Neutrophil (primary cell): ENCODE results near the gene CDH13.

Experiments
- H3K27ac ChIP-seq: fragments of 200-600 bp; sonication (generic); 2 replicates; pipeline ENCODE4 v1.5.1; 2016; ENCODE audit warnings: mild to moderate bottlenecking, moderate library complexity
- H3K27me3 ChIP-seq: fragments of 200-600 bp; sonication (generic); 2 replicates; pipeline ENCODE4 v1.6.0; 2016; ENCODE audit warnings: mild to moderate bottlenecking
- H3K36me3 ChIP-seq: fragments of 200-600 bp; sonication (generic); 2 replicates; pipeline ENCODE4 v1.5.1; 2017
- H3K4me1 ChIP-seq, 2 experiments: fragments of 200-600 bp in 1 of 2; sonication (generic) in 1 of 2; 1 replicate in 1 of 2; 2 replicates in 1 of 2; pipeline versions ENCODE4 v1.5.1 to v1.6.1; 2013 to 2016; ENCODE audit warnings: low read depth in 1 of 2, low read length in 1 of 2, mild to moderate bottlenecking in 1 of 2, moderate library complexity in 1 of 2; ENCODE audit not compliant: control insufficient read depth in 1 of 2, insufficient read depth in 1 of 2
- H3K4me3 ChIP-seq, 2 experiments: fragments of 200-600 bp in 1 of 2; sonication (generic) in 1 of 2; 1 replicate in 1 of 2; 2 replicates in 1 of 2; pipeline ENCODE4 v1.5.1; 2013 to 2016; ENCODE audit warnings: low read depth in 1 of 2, low read length in 1 of 2, mild to moderate bottlenecking in 1 of 2, moderate library complexity in 1 of 2
- H3K9me3 ChIP-seq: fragments of 200-600 bp; sonication (generic); 2 replicates; pipeline ENCODE4 v1.5.1; 2016
- CTCF ChIP-seq: fragments of 200-600 bp; sonication (generic); IDR thresholded peaks from 2 replicates; pipeline ENCODE4 v1.5.1; 2016; ENCODE audit warnings: antibody characterized with exemption

Gene CDH13

DNA sequence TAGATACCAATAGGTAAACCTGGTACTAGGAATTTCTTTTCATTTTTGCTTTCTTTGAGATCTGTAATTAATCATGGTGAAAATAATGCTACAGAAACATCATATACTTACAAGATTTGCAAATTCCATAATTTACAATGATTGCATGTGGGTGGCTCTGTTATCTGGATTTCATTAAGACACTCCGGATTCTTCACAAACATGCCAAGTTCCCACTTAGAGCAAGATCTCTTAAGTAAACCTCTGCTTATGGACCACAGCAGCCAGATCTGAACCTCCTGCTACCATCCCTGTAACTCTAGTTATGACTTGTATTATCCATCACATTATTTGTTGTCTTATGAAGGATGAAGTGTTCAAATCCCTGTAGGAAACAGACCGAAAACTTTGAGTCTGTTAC lies 424.7 kb downstream of the CDH13 start:
- H3K9me3 ChIP-seq: no peaks in the 10 kb centered on the region
- no peaks in the 10 kb centered on the region for H3K4me1 ChIP-seq
- H3K36me3 ChIP-seq: no peaks in the 10 kb centered on the region
- H3K27ac ChIP-seq: no peak overlapping the region
- no peak for TF ChIP-seq CTCF
- H3K4me3 ChIP-seq: no peak overlapping the region
- H3K27me3 ChIP-seq: no peaks in the 10 kb centered on the region

GRCh38 chr16:83054283-83054682 lies 427.5 kb downstream of the CDH13 start:
- Histone ChIP-seq H3K4me1 (no peaks in the 10 kb centered on the region), H3K27ac (no peak overlapping the region), H3K27me3 (no peaks in the 10 kb centered on the region), H3K9me3 (no peaks in the 10 kb centered on the region), H3K36me3 (no peaks in the 10 kb centered on the region), H3K4me3 (no peak overlapping the region)
- TF ChIP-seq CTCF: no peak

- Histone ChIP-seq H3K4me3 (no peak overlapping the region), H3K27ac (no peak overlapping the region), H3K9me3 (no peaks in the 10 kb centered on the region), H3K27me3 (no peaks in the 10 kb centered on the region), H3K4me1 (no peaks in the 10 kb centered on the region), H3K36me3 (no peaks in the 10 kb centered on the region)
- TF ChIP-seq CTCF: no peak
Observed at GRCh38 chr16:83058376-83058775, 431.6 kb downstream of the CDH13 start.

DNA sequence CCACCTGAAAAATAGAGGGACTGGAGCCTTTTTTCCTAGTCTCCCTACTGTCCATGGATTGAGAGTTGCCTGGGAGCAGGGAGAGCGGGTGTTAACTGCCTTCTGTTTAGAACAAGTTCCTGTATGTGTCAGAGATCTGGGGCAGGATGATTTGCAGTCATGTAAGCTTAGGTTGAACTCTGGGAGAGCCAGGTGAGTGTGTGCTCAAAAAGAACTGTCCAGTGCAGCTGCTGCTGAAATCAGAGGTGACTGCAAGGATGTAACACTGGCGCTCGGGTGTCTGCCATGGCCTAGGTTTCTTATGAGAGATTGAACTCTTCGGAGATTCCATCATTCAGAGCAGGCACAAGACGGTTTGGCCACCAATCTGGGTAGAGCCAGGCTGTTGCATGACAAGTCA lies 432.5 kb downstream of the CDH13 start:
- no peak overlapping the region for H3K27ac ChIP-seq
- no peaks in the 10 kb centered on the region for H3K4me1 ChIP-seq
- H3K4me3 ChIP-seq: no peak overlapping the region
- no peaks in the 10 kb centered on the region for H3K27me3 ChIP-seq
- no peaks in the 10 kb centered on the region for H3K36me3 ChIP-seq
- H3K9me3 ChIP-seq: no peaks in the 10 kb centered on the region
- TF ChIP-seq CTCF: no peak

DNA sequence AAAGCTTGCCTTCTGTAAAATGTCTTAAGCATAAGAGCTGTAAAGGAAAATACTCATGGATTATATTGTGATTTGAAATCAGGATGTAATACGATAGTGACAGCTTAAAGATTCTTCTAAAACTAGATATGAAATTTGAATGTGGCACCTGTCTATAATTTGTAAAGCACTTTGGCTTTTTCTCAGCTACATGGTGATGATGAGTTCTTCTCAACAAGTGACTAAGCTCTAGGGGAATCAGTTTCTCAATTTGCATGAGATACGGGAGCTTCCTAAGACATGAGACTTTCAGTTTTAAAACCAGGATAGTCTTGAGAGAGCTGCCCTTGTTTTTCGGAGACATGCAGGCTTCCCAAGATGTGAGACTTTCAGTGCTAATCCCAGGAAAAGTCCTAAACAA lies 439.2 kb downstream of the CDH13 start:
- no peak for TF ChIP-seq CTCF
- Histone ChIP-seq H3K27me3 (no peaks in the 10 kb centered on the region), H3K27ac (no peak overlapping the region), H3K9me3 (no peaks in the 10 kb centered on the region), H3K4me1 (no peaks in the 10 kb centered on the region), H3K36me3 (no peaks in the 10 kb centered on the region), H3K4me3 (no peak overlapping the region)

- no peaks in the 10 kb centered on the region for H3K36me3 ChIP-seq
- H3K4me3 ChIP-seq: no peak overlapping the region
- no peak for TF ChIP-seq CTCF
- H3K9me3 ChIP-seq: no peaks in the 10 kb centered on the region
- no peaks in the 10 kb centered on the region for H3K4me1 ChIP-seq
- H3K27me3 ChIP-seq: no peaks in the 10 kb centered on the region
- H3K27ac ChIP-seq: no peak overlapping the region
Observed at GRCh38 chr16:83066881-83067280, 440.1 kb downstream of the CDH13 start.
